Esophagus squamous epithelium (tissue), 4 donors: ENCODE data around the gene NR2C2.

Experiments used
- POLR2A ChIP-seq, 4 donors: fragments of 450-650 bp; IDR thresholded peaks; one replicate each; pipeline ENCODE4 v1.6.1; 2017; ENCODE audit warnings: antibody characterized with exemption in 4 of 4, mild to moderate bottlenecking in 4 of 4, moderate library complexity in 3 of 4
- TF ChIP-seq, protein P1 (sequence below), 6 experiments: fragments of 450-650 bp in 4 of 6; fragments of 200-600 bp in 2 of 6; sonication (generic) in 2 of 6; IDR thresholded peaks; one replicate each; pipeline ENCODE4 v1.5.1; 2016 to 2019; ENCODE audit warnings: antibody characterized with exemption in 6 of 6, mild to moderate bottlenecking in 4 of 6, moderate library complexity in 4 of 6

- TF ChIP-seq, protein P1, sequence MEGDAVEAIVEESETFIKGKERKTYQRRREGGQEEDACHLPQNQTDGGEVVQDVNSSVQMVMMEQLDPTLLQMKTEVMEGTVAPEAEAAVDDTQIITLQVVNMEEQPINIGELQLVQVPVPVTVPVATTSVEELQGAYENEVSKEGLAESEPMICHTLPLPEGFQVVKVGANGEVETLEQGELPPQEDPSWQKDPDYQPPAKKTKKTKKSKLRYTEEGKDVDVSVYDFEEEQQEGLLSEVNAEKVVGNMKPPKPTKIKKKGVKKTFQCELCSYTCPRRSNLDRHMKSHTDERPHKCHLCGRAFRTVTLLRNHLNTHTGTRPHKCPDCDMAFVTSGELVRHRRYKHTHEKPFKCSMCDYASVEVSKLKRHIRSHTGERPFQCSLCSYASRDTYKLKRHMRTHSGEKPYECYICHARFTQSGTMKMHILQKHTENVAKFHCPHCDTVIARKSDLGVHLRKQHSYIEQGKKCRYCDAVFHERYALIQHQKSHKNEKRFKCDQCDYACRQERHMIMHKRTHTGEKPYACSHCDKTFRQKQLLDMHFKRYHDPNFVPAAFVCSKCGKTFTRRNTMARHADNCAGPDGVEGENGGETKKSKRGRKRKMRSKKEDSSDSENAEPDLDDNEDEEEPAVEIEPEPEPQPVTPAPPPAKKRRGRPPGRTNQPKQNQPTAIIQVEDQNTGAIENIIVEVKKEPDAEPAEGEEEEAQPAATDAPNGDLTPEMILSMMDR (IDR thresholded peaks at IDR 0.05), result no peak
- TF ChIP-seq POLR2A (IDR thresholded peaks at IDR 0.05), result no peak
These were observed 118.2 kb downstream of the NR2C2 start for GRCh38 chr3:15065550-15066007.
